GM12874 (cell line): Measurements from ENCODE around the gene NFATC2IP.

Experiments used
- TF ChIP-seq, protein P1 (sequence below): IDR thresholded peaks from 2 replicates; pipeline ENCODE4 v1.5.1; 2011; ENCODE audit warnings: low read depth, mild to moderate bottlenecking, control low read depth, low read length, moderate library complexity; ENCODE audit not compliant: insufficient read depth

NFATC2IP gene

DNA sequence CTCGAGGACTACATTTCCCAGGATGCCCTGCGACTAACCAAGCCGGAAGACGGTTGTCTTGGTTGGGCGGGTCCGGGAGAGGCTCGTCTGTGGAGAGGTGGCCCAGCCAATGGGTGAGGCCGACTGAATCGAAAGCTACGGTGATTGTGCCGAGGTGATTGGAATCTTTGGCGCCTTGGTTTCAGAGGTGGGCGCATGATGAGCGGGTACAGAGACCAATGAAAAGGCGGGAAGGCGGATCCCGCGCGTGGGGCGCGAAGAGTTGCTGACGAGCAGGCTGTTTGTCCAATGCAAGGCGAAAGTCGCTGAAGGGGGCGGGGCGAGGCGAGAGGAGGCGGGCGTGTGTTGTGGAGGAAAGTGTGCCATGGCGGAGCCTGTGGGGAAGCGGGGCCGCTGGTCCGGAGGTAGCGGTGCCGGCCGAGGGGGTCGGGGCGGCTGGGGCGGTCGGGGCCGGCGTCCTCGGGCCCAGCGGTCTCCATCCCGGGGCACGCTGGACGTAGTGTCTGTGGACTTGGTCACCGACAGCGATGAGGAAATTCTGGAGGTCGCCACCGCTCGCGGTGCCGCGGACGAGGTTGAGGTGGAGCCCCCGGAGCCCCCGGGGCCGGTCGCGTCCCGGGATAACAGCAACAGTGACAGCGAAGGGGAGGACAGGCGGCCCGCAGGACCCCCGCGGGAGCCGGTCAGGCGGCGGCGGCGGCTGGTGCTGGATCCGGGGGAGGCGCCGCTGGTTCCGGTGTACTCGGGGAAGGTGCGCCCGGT lies at the start of gene NFATC2IP:
Gene NFATC2IP (plus strand): TSS at position 290 of the 762 bp plus-strand sequence. CDS start 75 bp downstream, at position 365.
- TF ChIP-seq, protein P1, sequence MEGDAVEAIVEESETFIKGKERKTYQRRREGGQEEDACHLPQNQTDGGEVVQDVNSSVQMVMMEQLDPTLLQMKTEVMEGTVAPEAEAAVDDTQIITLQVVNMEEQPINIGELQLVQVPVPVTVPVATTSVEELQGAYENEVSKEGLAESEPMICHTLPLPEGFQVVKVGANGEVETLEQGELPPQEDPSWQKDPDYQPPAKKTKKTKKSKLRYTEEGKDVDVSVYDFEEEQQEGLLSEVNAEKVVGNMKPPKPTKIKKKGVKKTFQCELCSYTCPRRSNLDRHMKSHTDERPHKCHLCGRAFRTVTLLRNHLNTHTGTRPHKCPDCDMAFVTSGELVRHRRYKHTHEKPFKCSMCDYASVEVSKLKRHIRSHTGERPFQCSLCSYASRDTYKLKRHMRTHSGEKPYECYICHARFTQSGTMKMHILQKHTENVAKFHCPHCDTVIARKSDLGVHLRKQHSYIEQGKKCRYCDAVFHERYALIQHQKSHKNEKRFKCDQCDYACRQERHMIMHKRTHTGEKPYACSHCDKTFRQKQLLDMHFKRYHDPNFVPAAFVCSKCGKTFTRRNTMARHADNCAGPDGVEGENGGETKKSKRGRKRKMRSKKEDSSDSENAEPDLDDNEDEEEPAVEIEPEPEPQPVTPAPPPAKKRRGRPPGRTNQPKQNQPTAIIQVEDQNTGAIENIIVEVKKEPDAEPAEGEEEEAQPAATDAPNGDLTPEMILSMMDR: no peak

DNA sequence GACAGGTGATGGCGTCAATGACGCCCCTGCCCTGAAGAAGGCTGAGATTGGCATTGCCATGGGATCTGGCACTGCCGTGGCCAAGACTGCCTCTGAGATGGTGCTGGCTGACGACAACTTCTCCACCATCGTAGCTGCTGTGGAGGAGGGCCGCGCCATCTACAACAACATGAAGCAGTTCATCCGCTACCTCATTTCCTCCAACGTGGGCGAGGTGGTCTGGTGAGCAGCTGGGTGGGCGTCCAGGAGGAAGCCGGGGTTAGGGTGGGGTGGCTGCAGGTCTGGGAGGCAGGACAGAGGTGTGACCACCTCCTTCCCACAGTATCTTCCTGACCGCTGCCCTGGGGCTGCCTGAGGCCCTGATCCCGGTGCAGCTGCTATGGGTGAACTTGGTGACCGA lies 48.9 kb upstream of the NFATC2IP start:
- TF ChIP-seq, protein P1: no peak

DNA sequence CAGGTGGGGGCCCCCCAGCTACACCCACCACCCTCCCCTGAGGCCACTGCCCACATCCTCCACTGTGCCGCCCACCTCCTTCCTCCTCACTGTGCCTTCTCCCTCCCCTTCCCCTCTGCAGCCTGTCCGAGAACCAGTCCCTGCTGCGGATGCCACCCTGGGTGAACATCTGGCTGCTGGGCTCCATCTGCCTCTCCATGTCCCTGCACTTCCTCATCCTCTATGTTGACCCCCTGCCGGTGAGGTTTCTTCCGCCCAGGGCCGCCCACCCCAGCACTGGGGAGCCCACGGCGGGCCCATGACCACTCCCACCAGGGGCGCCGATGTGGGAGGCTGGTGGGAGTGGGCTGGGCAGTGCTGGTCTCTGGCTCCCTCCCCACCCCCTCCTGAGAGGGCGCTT lies 47.8 kb upstream of the NFATC2IP start:
- TF ChIP-seq, protein P1: no peak

- TF ChIP-seq, protein P1: no peak
Observed at GRCh38 chr16:28903344-28904042, 47.2 kb upstream of the NFATC2IP start.

- TF ChIP-seq, protein P1: no peak
Observed at GRCh38 chr16:28904363-28904762, 46.4 kb upstream of the NFATC2IP start.

- TF ChIP-seq, protein P1: no peak
Observed at GRCh38 chr16:28904828-28905227, 45.9 kb upstream of the NFATC2IP start.

- TF ChIP-seq, protein P1: no peak
Observed at GRCh38 chr16:28905229-28905754, 45.4 kb upstream of the NFATC2IP start.
